SKM-1 treated with dmso at 0.1 percent for 144 hours (cell line): ENCODE data around the gene GRK4.

Experiments used
- DNase-seq: peaks from one replicate; lab custom pipeline; 2025; ENCODE audit not compliant: unreplicated experiment; lab: John Stamatoyannopoulos, UW

Gene GRK4

GRCh38 chr4:3067473-3068001, 104.2 kb downstream of the GRK4 start:
- no peak for DNase-seq

- no peak for DNase-seq
These were observed 106.4 kb downstream of the GRK4 start for GRCh38 chr4:3069661-3070199.

- DNase-seq: no peak
These were observed 107.5 kb downstream of the GRK4 start for GRCh38 chr4:3070709-3071500.

DNA sequence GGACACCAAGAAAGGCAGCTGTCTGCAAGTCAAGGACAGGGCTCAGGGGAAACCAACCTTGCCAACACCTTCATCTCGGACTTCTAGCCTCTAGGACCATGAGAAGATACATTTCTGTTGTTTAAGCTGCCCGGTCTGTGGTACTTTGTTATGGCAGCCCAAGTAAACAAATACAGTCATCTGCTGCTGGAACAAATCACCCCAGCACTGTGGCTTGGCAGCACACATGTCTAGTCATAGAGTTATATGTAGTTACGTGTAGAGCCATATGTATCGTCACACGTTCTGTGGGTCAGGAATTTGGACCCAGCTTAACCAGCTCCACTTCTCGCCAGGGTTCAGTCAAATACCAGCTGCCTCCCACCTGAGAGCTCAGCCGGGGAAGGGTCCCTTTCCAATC, 108.4 kb downstream of the GRK4 start:
- no peak for DNase-seq

DNA sequence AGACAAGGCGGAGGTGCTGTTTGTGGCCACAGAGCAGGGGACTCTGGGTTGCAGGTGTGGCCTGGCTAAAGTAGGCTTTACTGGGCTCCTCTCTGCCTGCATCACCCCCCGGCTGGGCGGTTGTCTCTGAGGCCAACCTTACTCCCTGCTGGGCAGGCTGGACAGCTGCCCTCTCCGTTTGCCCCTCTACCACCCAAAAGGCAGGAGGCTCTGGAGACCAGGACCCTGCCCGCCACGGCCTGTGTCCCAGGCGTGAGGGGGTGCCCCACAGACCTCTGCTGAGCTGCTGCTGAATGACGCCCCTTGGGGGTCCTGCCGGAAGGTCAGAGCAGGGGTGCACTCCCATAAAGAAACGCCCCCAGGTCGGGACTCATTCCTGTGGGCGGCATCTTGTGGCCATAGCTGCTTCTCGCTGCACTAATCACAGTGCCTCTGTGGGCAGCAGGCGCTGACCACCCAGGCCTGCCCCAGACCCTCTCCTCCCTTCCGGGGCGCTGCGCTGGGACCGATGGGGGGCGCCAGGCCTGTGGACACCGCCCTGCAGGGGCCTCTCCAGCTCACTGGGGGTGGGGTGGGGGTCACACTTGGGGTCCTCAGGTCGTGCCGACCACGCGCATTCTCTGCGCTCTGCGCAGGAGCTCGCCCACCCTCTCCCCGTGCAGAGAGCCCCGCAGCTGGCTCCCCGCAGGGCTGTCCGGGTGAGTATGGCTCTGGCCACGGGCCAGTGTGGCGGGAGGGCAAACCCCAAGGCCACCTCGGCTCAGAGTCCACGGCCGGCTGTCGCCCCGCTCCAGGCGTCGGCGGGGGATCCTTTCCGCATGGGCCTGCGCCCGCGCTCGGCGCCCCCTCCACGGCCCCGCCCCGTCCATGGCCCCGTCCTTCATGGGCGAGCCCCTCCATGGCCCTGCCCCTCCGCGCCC, 110.0 kb downstream of the GRK4 start:
- DNase-seq: no peak

GRCh38 chr4:3074078-3074845, 110.9 kb downstream of the GRK4 start, which contains the start of the genes HTT and HTT-AS:
TSS of gene HTT (plus strand) at chr4:3074681. CDS start at chr4:3074826, 145 bp downstream.
TSS of gene HTT-AS (minus strand) at chr4:3074538.
- peak; percentile 91 for DNase-seq

GRCh38 chr4:3074846-3075651, 111.7 kb downstream of the GRK4 start:
- peak; percentile 56 for DNase-seq

DNA sequence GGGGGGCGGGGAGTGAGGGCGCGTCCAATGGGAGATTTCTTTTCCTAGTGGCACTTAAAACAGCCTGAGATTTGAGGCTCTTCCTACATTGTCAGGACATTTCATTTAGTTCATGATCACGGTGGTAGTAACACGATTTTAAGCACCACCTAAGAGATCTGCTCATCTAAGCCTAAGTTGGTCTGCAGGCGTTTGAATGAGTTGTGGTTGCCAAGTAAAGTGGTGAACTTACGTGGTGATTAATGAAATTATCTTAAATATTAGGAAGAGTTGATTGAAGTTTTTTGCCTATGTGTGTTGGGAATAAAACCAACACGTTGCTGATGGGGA, 112.2 kb downstream of the GRK4 start:
- no peak for DNase-seq

DNA sequence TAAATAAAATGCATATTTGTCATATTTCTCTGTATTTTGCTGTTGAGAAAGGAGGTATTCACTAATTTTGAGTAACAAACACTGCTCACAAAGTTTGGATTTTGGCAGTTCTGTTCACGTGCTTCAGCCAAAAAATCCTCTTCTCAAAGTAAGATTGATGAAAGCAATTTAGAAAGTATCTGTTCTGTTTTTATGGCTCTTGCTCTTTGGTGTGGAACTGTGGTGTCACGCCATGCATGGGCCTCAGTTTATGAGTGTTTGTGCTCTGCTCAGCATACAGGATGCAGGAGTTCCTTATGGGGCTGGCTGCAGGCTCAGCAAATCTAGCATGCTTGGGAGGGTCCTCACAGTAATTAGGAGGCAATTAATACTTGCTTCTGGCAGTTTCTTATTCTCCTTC, 114.4 kb downstream of the GRK4 start:
- no peak for DNase-seq

DNA sequence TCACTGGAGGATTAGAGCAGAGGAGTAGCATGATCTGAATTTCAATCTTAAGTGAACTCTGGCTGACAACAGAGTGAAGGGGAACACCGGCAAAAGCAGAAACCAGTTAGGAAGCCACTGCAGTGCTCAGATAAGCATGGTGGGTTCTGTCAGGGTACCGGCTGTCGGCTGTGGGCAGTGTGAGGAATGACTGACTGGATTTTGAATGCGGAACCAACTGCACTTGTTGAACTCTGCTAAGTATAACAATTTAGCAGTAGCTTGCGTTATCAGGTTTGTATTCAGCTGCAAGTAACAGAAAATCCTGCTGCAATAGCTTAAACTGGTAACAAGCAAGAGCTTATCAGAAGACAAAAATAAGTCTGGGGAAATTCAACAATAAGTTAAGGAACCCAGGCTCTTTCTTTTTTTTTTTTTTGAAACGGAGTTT, 116.3 kb downstream of the GRK4 start:
- DNase-seq: no peak

GRCh38 chr4:3082925-3083515, 119.6 kb downstream of the GRK4 start:
- no peak for DNase-seq

GRCh38 chr4:3083732-3084131, 120.4 kb downstream of the GRK4 start:
- no peak for DNase-seq

DNA sequence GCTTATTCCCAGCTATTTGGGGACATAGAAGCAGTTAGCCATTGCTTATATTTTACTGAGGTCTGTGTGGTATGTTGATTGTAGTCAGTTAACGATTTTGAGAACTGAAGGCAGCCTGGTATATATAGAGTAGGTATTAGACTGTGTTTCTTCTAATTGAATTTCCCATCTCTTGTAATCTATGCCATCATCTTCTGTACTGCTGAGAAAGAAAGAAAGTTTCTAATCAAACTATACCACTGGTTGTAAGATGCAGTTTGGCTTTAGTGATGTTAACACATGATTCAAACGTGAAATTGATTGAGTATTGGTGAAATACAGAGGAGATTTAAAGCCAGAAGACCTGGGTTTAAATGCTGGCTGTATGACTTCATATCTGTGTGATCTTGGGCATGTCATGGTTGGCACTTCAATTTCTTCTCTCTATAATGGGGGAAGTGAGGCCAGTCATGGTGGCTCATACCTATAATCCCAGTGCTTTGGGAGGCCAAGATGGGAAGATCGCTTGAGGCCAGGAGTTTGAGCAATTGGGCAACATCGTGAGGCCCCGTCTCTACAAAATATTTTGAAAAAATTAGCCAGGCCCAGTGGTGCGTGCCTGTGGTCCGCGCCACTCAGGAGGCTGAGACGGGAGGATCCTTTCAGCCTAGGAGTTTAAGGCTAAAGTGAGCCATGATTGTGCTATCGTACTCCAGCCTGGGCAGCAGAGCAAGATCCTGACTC, 122.7 kb downstream of the GRK4 start:
- no peak for DNase-seq

DNA sequence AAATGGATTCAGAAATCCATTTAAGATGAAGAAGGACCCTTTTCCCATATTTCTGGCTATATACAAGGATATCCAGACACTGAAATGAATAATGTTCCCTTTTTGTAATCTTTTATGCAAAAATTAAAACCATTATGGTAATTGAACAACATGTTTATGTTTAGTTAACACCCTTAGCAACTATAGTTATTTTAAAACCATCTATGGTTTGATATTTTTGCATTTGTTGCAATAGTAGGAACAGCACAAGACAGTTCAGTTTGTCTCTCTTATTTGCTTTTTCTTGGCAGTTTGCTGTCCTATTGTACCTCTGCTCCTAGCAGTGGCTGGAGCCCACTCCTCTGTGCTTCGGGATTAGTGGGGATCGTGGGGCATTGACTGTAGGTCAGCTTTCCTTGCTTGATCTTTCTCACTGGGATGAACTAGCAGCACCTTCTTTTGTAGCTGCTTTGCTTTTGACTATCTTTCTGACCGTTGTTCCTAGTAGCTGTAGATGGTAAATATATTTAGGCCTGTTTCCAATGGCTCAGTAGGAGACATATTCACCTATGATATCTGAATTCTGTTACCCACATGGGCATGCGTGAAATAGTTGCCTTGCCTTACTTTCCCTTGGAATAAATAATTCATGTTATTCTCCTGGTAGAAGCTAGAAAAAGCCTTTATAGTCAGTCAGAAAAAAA, 123.9 kb downstream of the GRK4 start:
- DNase-seq: no peak
